T47D (cell line): ENCODE results near the gene AGPAT3.
"Not testable (repeated sequence)": the region's sequence is repeated elsewhere in the genome, so short reads cannot be mapped to it uniquely, and the experiment has no call there.

ENCODE experiments used
- DNase-seq, 2 experiments: peaks; one replicate each; pipeline versions ENCODE4 v3.0.0 to v3.0.0-alpha.2; 2011 to 2012; ENCODE audit warnings: low read depth in 1 of 2, low spot score in 1 of 2
- JUND ChIP-seq: IDR thresholded peaks from 2 replicates; pipeline ENCODE4 v1.6.1; 2012; ENCODE audit warnings: low read depth
- in situ Hi-C: cut with HindIII; loops from 2 replicates; pipeline ENCODE4 v1.10.0; 2016; ENCODE audit warnings: low sequenced_read_pairs, low pct_unique_long_range_greater_than_20kb

Gene AGPAT3, protein sequence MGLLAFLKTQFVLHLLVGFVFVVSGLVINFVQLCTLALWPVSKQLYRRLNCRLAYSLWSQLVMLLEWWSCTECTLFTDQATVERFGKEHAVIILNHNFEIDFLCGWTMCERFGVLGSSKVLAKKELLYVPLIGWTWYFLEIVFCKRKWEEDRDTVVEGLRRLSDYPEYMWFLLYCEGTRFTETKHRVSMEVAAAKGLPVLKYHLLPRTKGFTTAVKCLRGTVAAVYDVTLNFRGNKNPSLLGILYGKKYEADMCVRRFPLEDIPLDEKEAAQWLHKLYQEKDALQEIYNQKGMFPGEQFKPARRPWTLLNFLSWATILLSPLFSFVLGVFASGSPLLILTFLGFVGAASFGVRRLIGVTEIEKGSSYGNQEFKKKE

DNA sequence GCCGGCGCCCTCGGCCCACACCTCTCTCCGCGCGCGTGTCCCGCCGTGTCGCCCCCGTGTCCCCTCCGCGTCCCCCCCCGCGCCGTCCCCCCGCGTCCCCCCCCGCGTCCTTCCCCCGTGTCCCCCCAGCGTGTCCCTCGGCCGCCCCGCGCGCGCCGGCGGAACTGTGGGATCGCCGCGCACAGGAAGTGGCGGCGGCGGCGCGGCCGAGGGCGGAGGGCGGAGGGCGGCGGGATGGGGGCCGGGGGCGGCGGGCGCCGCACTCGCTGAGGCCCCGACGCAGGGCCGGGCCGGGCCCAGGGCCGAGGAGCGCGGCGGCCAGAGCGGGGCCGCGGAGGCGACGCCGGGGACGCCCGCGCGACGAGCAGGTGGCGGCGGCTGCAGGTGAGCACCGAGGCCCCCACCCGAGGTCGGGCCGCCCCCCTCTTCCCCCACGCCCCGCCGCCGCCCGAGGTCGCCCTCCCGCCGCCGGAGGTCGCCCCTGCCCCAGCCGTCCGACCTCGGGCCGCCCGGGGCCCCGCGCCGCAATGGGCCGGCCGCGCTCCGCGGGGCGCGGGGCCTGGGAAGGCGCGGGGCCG, at the start of gene AGPAT3:
TSS of gene AGPAT3 (plus strand) at position 262 of the 578 bp plus-strand sequence. CDS start 94,459 bp downstream, outside the sequence.
- TF ChIP-seq JUND: no peak
- in situ Hi-C loops: no loop called here
- DNase-seq: peak; percentile 30 to 43

DNA sequence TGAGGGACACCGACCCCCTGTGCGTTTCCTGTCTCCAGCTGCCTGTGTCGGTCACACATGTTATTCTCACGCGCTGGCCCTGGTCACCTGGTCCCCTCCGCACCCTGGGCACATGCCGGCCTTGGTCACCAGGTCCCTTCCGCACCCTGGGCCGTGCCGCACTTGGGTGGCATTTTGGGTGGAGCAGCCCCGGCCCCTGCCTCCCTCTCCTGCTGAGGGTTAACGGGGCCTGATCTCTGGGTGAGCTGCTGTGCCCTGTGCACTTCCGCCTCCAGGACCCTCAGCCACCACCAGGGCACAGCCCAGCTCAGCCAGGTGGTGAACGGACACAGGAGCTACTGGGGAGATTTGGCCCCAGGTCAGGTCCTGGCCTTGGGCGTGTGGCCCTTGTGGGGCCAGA, 49.0 kb upstream of the AGPAT3 start:
- no peak for TF ChIP-seq JUND
- in situ Hi-C loops: no loop called here
- no peak for DNase-seq

DNA sequence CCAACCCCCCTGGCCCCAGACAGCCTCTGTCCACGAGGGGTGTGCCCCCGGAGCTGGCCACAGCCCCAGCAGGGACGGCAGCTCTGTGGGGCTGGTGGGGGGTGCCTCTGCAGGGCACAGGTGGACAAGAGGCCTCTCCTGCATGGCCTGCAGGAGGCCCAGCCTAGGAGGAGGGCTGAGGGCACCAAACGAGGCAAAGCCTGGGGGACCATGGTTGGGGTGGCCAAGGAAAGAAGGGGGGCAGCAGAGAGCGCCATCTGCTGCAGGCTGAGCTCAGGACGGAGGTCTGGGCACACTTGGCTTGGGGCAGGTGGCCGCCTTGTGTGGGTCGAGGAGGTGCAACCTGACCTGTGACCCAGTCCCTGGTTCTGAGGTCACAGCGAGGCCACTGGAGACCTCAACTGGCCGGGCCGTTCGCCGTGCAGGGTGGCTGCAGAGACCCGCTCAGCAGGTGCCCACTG, 48.4 kb upstream of the AGPAT3 start:
- in situ Hi-C loops: no loop called here
- DNase-seq: no peak
- TF ChIP-seq JUND: no peak

DNA sequence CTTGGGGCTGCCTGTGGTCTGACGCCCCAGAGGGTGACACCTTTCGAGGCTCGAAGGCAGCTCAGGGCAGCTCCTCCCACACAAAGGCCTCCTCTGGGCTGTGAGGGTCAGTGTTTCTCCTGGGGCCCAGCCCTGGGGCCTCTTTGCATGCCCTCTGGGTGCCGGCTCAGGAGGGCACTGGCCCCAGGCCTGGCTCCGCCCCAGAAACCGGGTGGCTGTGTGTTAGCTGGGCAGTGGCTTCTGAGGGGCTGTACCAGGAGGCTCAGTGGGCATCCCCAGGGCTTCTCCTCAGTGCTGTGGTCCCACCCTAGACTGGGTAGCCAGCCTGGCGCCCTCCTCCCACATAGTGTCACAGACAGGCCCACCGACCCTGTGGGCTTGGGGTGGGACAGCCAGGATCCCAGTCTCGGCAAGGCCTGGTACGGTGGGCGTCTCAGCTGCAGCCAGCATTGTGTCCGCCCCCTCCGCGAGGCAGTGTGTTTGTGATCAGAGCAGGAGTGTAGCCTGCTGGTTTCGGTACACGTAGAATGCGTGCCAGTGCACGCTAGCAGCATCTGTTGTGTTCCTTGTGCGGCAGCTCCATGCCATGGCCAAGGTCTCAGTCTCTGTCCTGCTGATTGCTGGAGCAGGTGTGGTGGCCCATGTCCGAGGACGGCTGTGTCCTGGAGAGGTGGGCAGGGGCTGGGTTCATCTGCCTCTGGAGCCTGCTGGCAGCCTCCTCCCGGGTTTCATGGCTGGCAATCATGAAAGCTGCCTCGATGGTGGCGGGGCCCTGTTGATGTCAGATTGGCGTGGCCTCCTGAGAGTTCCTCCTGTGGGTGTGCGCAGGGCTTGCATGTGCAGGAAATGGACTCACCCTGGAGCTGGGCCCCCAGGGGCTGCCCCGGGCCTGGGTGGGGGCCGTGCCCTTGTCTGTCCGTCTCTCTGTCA, 47.6 kb upstream of the AGPAT3 start:
- in situ Hi-C loops: no loop called here
- no peak for DNase-seq
- TF ChIP-seq JUND: no peak

DNA sequence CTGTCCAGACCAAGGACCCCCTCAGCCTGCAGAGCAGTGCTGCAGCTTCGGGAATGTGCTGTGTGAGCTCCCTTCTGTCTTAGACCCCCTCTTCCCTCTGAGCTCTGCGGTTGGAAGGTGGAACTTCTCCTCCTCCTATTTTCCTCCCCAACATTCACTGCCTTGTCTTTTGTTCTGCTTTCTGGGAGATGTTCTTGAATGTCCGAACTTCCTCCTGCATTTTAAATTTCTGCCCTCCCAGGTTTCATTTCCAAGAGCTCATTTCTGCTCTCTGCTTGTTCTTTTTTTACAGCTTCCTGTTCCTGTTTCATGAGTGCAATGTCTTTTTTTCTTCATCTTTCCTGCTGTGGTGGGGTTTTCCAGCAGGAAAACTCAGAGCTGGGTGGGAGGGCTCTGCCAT, 46.3 kb upstream of the AGPAT3 start:
- TF ChIP-seq JUND: no peak
- no peak for DNase-seq
- in situ Hi-C loops: no loop called here

DNA sequence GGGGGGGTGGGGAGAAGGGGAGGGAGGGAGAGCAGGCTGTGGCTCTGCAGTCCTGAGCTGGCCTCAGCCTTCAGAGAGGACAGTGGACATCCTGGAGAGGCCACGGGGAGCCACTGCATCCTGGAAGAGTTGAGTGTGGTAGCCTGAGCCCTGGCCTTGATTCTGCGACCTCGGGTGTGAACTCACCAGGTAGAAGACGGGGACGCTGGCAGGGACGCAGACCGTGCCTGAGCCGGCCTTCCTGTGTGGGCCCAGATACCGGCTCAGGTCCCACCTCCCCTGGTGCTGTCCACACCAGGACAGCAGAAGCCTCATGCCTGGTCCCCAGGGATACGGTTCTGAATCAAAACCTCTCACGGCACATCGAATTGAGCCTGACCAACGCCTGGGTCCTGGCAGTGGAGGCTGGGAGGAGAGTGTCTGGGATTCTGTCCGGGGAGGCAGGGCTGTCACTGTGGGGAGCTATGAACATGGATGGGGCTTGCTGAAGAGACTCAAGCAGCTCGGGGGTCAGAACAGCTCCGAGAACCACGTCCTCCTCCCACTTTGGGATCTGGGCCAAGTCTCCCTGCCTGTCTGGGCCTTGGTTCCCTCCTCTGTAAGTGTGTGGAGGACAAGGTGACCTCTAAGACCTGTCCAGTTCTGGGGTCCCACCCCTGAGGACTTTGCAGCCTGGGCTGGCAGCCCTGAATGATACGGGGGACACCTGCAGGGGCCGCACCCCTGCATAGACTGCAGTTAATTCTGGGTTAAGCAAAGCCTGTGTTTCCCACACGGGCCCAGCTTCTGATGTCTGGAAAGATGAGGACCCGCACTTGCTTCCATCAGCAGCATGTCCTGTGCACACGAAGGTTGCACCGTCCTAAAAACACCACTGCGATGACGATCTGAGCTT, 45.3 kb upstream of the AGPAT3 start:
- no peak for TF ChIP-seq JUND
- in situ Hi-C loops: no loop called here
- DNase-seq: no peak

DNA sequence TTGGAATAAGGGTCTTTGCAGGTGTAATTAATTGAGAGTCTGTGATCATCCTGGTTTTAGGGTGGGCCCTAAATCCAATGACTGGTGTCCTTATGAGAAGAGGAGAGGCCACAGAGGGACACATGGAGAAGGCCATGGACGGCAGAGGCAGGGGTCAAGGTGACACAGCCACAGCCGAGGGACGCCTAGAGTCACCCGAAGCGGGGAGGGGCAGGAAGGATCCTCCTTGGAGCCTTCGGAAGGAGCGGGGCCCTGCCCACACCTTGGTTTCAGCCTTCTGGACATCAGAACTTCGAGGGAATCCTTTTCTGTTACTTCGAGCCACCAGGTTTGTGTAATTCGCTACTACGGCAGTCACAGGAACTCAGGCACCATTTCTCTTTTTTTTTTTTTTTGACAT, 44.6 kb upstream of the AGPAT3 start:
- in situ Hi-C loops: no loop called here
- no peak for DNase-seq
- TF ChIP-seq JUND: no peak

DNA sequence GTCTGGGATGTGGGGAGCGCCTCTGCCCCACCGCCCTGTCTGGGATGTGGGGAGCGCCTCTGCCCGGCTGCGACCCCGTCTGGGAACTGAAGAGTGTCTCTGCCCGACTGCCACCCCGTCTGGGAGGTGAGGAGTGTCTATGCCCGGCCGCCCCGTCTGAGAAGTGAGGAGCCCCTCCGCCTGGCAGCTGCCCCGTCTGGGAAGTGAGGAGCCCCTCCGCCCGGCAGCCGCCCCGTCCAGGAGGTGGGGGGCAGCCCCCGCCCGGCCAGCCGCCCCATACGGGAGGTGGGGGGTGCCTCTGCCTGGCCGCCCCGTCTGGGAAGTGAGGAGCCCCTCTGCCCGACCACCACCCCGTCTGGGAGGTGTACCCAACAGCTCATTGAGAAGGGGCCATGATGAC, 42.9 kb upstream of the AGPAT3 start:
- DNase-seq, in situ Hi-C loops: not testable (repeated sequence)

DNA sequence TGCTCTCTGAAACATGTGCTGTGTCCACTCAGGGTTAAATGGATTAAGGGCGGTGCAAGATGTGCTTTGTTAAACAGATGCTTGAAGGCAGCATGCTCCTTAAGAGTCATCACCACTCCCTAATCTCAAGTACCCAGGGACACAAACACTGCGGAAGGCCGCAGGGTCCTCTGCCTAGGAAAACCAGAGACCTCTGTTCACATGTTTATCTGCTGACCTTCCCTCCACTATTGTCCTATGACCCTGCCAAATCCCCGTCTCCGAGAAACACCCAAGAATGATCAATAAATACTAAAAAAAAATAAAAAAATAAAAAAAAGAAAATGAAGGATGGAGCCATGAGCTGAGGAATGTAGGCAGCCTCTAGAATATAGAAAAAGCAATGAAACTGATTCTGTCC, 42.3 kb upstream of the AGPAT3 start:
- DNase-seq, in situ Hi-C loops: not testable (repeated sequence)

DNA sequence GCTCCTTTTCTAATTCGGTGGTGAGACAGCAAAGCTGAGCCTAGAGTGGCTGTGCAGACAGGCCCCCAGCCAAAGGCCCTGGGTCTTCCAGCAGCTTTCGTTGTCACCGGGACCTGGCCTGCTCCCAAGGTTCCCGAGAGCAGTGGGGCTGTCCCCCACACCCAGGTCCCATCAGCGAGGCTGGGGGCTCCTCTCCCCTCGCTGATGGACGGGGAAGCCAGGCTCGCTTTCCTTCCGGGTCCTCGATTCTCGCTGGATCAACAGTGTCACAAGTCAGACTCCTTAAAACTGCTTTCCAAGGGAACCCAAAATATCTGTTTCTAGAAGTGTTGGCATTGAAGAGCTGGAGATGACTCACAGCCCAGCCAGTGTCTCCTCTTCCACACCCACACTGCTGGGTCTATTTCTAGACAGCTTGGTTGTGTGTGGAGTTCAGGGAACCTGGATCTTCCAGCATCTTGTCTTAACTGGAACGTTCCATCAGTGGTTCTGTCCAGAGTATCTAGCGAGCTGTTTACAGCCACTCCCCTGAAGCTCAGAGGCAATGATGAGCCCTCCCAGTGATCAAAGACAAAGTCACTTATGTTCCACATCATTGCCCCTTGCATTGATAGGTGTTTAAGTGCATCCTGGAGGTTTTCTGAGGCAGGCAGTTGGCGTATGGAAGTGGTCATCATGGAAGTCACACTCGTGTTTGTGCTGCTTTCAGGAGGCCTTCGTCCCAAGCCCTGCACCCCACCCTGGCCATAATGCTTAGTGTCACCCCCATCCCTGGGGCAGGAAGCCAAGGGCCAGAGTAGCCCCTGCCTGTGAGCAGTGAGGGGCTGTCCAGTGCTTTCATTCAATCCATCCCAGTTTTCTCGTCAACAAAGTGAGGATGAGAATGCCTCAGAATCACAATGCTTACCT, 40.4 kb upstream of the AGPAT3 start:
- no peak for DNase-seq
- no peak for TF ChIP-seq JUND
- in situ Hi-C loops: no loop called here
